NCI-H146 treated with DMSO at 0.1 percent for 48 hours (cell line): ENCODE measurements around the gene HCN1.
"Not testable (repeated sequence)": the region's sequence is repeated elsewhere in the genome, so short reads cannot be mapped to it uniquely, and the experiment has no call there.

ENCODE experiments used
- DNase-seq: peaks from one replicate; lab custom pipeline; 2025; ENCODE audit not compliant: unreplicated experiment; lab: John Stamatoyannopoulos, UW

HCN1 gene

DNA sequence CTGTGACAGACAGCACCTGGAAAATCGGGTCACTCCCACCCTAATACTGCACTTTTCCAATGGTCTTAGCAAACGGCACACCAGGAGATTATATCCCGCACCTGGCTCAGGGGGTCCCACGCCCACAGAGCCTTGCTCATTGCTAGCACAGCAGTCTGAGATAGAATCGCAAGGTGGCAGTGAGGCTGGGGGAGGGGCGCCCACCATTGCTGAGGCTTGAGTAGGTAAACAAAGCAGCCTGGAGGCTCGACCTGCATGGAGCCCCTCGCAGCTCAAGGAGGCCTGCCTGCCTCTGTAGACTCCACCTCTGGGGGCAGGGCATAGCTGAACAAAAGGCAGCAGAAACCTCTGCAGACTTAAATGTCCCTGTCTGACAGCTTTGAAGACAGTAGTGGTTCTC is 383.6 kb downstream of the HCN1 start:
- not testable (repeated sequence) for DNase-seq

DNA sequence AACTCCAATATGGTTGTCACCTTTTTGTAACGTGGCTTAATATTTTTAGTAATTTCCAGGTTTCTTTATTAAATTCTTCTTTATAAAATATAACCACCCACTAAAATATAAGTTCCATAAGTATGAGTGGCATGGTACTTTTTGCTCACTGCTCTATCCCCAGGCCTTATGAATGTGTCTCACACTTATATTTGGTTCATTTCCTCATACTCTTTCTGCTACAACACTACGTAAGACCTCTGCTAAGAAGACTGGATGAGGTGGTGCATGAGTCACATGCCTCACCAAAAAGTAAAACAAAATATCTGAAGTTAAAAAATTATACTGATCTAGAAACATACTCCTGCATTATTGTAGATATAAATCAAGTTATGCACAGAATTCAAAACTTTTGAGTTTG is 400.9 kb downstream of the HCN1 start:
- no peak for DNase-seq

DNA sequence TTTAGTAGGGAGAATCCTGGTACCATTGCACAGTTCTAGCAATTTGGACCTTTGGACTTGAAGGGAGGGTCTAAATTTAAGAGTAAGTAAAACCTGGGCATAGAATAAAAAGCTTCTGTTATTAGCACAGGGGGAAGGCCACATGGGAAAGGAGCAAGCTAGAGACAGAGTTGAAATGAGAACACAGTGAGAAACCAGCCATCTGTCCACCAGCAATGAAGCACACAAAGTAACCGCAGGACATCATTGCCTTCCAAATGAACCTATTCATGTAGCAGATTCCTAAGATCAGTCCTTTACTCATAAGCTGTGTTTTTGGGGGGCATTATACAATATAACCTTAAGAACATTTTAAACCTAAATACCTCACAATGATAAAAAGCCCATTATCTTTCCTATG is 407.4 kb downstream of the HCN1 start:
- DNase-seq: no peak

DNA sequence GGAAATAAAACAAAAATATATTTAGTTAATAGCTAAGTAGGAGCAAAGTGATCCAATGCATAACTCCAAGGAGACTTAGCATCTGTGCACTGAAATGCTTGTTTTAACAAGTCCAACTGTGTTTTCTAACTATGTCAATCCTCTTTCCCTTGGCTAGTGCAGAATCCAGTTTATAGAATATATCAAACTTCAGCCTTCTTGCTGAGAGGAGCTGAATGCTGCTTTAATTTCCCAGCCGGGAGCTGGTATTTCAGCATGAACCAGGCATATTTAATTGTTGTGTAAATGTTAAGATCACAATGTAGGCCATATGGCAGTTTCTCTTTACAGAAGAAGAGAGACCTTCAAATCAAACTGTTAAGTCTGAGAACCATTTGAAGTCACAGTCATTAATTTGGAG is 411.7 kb downstream of the HCN1 start:
- no peak for DNase-seq

DNA sequence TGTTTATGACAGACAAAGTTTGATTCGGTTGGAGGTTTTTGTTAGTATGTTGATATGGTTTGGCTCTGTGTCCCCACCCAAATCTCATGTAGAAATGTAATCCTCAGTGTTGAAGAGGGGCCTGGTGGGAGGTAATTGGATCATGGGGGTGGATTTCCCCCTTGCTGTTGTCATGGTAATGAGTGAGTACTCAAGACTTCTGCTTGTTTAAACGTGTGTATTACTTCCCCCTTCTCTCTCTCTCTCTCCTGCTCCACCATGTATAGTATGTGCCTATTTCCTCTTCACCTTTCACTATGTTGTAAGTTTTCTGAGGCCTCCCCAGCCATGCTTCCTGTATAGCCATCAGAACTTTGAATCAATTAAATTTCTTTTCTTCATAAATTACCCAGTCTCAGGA is 415.1 kb downstream of the HCN1 start:
- no peak for DNase-seq

DNA sequence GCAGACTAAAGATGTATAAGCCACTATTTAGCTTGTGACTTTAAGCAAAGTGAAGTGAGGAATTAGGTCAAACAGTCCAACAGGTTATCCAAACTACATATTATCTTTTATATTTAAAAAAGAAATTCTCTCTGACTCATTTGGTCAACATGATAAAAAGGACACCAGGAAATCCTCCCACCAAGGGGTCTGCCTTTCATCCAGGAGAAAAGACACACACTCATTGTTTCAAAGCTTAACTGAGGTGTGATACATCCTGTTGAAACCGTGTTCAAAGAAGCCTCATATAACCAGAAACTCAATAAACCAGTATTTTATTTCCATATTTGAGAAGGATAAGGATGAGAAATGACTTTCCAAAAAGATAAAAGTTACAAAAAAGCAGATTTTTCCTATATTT is 417.1 kb downstream of the HCN1 start:
- peak; percentile 52 for DNase-seq

DNA sequence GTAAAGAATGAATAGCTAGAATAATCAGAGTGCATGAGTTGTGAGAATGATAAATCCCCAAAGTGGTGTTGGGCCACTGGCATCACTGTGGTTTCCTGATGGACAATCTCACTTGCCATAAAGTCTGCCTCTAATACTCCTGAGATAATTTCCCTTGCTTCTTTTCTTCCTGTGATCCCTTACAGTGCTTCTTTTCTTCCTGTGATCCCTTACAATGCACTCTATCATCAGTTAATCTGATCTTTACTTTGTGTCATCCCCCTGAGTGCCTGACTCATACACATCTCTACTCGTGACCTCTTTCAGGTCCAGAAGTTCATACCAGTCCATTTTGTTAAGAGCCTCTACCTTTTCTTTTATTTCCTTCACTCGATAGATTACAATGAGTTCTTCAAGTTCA is 418.3 kb downstream of the HCN1 start:
- DNase-seq: no peak

DNA sequence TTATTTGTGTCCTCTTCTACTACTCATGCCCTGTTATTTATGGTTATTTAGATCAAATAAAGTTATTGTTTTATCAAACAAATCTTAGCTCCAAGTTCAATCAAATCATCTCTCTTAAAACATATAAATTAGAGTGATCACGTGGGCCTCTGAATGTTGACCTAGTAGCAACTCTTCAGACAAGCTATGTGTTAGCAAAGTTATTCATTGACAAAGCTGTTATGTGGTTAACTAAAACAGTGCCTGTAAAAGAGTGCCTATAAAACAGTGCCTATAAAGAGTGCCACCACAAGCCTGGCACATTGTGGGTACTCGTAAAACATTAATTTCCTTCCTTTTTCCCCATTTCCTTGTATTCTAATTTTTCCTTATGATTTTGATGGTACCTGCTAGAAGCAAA is 421.9 kb downstream of the HCN1 start:
- no peak for DNase-seq

DNA sequence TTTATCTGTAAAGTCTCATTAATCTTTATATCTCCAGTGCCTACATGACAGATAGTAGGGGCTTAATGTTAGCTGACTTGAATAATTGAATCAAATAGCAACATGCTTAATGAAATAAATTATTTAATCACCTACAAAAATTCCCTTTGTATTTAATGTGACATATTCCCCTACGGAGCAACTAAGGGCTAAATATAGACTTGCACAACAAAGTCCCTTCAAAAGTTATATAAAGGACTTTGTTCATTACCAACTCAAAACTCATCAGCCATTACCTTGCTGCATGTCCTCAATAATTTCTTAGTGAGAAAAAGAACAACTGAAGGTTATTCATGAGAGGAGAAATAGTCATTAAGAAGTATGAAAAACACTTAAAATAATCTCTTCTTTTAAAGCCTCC is 424.6 kb downstream of the HCN1 start:
- no peak for DNase-seq

DNA sequence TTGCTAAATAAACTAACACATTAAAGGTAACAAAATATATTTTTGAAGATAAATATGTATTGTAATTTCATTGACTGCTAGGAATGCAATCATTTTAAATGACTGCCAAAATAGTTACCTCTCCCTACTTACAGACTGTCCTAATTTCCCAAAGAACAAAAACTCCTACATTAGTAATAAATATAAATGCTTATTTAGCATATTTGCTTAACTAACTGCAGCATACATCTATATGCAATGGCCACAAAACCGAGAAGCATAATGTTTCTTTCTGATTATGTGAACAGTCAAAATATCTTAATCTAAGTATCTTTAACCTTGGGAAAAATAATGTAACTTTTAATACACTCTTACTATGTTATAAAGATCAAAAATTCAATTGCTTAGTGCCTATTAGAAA is 431.7 kb downstream of the HCN1 start:
- DNase-seq: no peak

DNA sequence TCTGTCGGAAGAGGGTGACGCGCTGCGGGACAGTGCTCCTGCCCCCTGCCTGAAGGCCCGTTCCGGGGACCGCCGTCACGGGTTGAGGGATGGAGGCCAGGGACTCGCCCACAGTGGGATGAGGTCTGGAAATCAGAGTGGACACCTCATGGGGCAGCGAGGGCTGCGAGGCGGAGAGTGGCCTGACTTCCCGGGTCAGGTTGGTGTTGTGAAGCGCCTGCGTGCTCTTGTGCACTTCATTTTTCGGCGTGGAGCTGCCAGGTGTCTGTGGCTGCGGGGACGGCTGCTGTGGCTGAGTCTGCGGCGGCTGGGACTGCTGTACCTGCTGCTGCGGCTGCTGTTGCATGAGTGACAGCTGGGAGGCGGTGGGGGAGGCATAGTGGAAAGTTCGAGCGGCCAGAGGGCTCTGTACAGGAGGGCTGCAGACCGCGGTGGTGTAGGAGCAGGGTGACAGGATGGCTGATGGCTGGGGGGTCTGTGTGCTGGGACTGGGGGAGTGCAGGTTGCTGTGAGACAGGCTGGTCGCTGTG is 434.1 kb downstream of the HCN1 start:
- DNase-seq: peak; percentile 5

DNA sequence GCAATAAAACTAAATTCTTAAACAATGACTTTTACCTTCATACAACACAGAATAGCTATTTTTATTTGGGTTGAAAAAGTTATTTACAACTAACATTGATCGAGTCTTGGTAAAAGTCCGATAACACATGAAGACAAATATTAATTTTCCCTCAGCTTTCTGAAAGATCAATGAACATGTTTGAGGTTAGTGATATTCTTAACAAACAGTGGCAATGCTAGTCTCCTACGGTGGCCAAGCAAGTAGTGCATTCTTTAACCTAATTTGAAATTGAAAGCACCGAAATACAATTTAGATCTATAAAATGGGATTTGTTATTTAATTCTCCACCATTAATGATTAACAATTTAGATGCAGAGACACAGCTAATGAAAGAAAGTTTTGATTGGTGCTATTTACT is 435.1 kb downstream of the HCN1 start:
- DNase-seq: no peak

DNA sequence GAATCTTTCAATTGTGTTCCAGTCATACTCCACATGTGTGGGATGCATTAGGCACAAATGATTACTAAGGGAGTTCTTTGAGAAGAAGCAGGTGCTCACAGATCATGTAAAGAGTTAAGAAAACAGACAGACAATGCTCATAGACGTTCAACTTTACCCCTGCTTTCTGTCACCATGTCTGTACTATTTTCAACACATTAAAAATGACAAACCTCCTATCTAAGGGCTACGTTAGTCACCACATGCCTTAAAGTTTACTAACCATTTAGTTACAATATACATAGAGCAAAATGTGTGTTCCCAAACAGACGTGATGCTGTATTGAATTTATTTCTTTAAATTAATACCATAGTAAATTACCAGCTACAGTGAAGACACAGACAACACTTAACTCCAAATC is 435.9 kb downstream of the HCN1 start:
- DNase-seq: no peak

DNA sequence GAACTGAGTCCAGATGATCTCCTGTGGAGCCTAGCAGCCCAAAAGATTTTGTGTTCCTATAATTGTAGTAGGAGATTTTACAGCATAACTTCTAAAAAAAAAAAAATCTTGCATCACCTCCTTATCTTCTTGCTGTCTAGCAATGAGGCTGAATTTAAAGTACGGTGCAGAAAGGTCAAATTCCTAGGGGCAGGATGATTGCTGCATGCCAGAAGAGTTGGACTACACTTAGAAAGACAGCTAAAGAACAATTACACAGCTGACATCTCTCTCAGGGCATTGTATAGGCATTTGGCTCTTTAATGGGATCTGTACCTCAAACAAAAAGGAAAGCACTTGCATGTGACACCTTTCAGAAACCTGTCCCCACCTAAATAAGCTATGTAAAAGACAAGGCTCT is 443.2 kb downstream of the HCN1 start:
- DNase-seq: no peak

DNA sequence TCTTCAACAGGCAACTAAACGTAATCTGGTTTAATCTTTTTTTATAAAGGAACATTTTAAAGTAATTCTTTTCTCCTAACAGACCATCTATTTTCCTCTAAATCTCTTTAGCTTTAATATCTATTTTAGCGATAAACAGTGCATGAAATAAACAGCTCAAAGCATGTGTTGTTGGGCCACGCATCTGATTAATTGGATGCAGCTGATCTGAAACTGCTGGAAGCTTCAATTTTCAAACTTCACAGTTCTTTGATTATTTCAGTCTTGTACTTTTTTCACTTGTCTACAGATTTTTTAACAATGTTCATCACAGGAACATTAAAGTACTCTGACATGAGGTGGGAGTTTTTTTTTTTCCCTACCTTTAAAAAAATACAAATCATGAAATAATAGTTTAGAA is 443.6 kb downstream of the HCN1 start:
- DNase-seq: no peak

DNA sequence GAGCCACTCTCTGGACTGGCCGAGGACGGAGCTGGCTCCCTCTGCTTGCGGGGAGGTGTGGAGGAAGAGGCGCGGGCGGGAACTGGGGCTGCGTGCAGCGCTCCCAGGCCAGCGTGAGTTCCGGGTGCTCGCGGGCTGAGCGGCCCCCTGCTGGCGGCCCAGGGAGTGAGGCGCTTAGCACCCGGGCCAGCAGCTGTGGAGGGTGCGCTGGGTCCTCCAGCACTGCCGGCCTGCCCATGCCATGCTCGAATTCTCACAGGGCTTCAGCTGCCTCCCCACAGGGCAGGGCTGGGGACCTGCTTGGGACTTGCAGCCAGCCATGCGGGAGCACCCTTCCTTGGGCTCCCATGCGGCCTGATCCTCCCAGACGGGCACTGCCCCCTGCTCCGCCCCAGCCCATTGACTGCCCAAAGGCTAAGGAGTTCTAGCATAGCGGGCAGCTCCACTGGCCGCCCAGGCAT is 470.6 kb downstream of the HCN1 start:
- no peak for DNase-seq

DNA sequence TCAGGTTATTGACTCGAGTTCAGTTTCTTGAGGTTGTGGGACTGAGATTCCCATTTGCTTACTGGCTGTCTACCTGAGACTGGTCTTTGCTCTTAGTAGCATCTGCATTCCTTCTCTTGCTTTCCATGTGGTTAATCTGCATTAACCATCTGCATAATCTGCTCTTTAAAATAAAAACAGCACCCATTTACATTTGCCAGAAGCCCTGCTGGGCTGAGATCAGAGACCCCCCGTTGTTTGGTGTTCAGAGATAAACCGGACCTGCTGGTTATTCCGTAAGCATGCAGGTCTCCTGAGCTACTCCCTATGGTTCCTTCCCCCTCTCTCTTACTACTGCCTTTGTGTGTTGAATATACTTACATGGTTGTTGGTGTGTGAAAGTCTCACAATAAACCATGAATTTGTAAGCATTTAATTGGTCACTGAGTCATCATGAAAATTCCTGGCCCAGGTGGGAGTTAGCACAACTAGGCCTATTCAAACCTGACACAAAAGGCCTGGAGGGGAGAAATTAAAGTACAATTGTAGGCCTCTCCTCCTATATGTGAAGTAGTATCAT is 490.7 kb downstream of the HCN1 start:
- DNase-seq: no peak
